ENCODE data around the gene CDH9.

DNA sequence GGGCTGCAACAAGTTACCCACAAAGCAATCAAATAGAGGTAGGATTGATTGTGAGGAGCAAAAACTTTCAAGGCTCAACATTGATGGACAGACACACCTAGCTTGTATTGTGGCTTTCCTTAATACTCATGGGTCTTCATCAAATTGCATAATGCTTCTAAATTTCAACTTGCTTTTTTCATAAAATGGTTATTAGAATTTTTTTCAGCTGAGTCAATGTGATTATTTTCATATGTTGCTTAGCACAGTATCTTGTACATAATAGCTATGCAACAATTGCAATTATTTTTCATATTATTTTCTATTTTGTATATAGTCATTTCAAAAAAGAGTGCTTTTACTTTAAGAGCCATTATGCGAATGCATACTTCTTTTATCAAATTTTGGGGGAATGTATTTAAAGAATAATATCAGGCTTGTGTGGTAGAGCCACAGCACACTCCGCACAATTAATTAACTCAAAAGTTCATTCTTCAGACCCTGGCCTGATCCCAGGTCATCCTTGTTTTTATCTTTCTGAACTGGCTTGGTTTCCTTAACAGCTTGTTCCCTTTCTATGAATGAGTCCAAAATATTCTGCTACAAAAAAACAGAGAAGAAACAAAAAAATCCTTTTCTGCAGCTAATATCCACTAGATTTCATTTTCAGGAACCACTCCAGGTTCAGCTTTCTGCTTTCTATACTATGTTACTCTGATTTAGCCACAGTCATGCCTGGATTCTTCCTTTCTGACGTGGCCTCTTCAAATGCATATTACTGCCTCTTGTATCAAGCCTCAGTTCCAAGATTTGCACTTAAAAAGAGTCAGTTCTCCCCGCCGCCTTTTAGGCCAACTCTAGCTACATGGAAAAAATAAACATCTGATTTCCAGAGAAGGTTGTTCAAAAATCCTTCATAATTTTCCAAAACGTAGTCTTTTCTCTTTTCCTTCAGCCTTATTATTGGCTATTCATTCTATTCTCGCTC lies 45.3 kb upstream of the CDH9 start:
- TF ChIP-seq, protein P1, sequence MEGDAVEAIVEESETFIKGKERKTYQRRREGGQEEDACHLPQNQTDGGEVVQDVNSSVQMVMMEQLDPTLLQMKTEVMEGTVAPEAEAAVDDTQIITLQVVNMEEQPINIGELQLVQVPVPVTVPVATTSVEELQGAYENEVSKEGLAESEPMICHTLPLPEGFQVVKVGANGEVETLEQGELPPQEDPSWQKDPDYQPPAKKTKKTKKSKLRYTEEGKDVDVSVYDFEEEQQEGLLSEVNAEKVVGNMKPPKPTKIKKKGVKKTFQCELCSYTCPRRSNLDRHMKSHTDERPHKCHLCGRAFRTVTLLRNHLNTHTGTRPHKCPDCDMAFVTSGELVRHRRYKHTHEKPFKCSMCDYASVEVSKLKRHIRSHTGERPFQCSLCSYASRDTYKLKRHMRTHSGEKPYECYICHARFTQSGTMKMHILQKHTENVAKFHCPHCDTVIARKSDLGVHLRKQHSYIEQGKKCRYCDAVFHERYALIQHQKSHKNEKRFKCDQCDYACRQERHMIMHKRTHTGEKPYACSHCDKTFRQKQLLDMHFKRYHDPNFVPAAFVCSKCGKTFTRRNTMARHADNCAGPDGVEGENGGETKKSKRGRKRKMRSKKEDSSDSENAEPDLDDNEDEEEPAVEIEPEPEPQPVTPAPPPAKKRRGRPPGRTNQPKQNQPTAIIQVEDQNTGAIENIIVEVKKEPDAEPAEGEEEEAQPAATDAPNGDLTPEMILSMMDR (IDR thresholded peaks at IDR 0.05): no peak
- TF ChIP-seq EP300 (IDR thresholded peaks at IDR 0.05; ENCODE audit: low read depth) (no peak), POLR2A (IDR thresholded peaks at IDR 0.05) (no peak)
